ENCODE results near the gene PRSS2.
"Not testable (repeated sequence)": the region's sequence is repeated elsewhere in the genome, so short reads cannot be mapped to it uniquely, and the experiment has no call there.

The PRSS2 gene

DNA sequence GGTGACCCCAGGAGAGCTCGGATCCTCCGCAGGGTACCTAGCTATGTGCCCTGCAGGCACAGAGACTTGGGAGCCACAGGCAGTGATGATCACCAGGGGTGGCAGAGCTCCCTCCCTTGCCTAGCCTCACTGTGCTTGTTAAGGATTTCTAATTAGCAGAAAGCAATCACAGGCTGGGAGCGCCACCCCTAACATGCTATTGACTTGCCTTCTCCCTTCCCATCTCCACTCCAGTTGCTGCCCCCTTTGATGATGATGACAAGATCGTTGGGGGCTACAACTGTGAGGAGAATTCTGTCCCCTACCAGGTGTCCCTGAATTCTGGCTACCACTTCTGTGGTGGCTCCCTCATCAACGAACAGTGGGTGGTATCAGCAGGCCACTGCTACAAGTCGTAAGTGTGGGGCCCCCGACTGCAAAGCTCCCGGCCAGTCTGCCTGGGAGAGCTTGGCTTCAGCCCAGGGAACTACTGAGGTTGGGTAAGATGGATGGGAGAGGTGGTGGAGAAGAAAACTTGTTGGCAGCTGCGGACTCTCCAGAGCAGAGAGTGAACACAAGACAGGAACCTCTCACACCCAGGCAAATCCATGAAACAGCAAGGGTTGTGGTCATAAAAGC, 20.3 kb upstream of the PRSS2 start:
- Histone ChIP-seq H3K27ac (no peak overlapping the region), H3K27me3 (replicated peaks) (peaks cover 4% of the 10 kb centered on the region), H3K4me3 (ENCODE audit: low read depth, low read length) (no peak overlapping the region), H3K36me3 (replicated peaks) (no peaks in the 10 kb centered on the region)
- in situ Hi-C loops (cut with HindIII; ENCODE audit: low pct_ligation_motif_present, low sequenced_read_pairs), result no loop called here
- TF ChIP-seq, protein P1, sequence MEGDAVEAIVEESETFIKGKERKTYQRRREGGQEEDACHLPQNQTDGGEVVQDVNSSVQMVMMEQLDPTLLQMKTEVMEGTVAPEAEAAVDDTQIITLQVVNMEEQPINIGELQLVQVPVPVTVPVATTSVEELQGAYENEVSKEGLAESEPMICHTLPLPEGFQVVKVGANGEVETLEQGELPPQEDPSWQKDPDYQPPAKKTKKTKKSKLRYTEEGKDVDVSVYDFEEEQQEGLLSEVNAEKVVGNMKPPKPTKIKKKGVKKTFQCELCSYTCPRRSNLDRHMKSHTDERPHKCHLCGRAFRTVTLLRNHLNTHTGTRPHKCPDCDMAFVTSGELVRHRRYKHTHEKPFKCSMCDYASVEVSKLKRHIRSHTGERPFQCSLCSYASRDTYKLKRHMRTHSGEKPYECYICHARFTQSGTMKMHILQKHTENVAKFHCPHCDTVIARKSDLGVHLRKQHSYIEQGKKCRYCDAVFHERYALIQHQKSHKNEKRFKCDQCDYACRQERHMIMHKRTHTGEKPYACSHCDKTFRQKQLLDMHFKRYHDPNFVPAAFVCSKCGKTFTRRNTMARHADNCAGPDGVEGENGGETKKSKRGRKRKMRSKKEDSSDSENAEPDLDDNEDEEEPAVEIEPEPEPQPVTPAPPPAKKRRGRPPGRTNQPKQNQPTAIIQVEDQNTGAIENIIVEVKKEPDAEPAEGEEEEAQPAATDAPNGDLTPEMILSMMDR (IDR thresholded peaks at IDR 0.05; ENCODE audit: low read depth, low read length, missing control alignments), result no peak
- DNase-seq, result no peak

DNA sequence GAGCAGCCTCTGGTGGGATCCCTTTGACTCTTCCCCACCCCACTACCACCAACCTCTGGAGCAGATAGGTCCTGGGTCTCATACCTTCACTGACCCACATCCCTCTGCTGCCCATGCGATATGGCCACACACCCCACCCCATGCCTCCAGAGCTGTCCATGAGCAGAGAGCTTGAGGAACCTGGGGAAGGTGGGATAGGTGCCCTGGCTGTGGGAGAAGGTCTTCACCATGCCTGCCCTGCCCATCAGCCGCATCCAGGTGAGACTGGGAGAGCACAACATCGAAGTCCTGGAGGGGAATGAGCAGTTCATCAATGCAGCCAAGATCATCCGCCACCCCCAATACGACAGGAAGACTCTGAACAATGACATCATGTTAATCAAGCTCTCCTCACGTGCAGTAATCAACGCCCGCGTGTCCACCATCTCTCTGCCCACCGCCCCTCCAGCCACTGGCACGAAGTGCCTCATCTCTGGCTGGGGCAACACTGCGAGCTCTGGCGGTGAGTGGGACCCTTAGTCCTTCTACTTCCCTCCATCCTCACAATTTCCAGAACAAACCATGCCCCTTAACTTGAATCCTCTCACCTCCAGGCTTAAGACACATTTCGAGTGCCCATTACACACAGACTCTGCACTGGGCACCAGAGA, 19.1 kb upstream of the PRSS2 start:
- in situ Hi-C loops (cut with HindIII; ENCODE audit: low pct_ligation_motif_present, low sequenced_read_pairs); H3K36me3 ChIP-seq (replicated peaks); H3K27ac ChIP-seq; DNase-seq; H3K4me3 ChIP-seq (ENCODE audit: low read depth, low read length); H3K27me3 ChIP-seq (replicated peaks): not testable (repeated sequence)

DNA sequence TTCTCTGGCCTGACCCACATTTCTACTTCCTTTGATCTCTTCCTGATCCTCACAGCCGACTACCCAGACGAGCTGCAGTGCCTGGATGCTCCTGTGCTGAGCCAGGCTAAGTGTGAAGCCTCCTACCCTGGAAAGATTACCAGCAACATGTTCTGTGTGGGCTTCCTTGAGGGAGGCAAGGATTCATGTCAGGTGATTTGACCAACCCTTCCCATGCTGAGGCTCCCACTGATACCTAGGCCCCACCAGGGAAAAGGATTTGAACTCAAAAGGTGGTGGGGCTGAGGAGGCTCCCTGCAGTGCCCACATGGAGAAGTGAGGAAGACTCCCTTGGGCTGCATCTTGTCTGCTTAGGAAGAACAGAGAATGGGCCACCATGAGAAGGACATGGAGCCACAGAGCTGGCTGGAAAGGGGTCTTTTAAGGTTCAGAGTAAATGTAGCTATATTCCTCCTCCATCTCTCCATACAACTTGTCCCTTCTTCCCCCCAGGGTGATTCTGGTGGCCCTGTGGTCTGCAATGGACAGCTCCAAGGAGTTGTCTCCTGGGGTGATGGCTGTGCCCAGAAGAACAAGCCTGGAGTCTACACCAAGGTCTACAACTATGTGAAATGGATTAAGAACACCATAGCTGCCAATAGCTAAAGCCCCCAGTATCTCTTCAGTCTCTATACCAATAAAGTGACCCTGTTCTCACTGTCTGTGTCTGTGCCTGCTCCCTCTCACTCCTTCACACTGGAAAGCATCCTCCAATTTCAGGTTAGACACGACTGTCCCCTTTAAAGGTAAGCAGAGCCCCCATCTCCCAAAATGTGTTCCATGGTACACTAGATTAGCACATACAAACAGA, 18.2 kb upstream of the PRSS2 start:
- Histone ChIP-seq H3K27ac (no peak overlapping the region), H3K27me3 (replicated peaks) (peaks cover 4% of the 10 kb centered on the region), H3K4me3 (ENCODE audit: low read depth, low read length) (no peak overlapping the region), H3K36me3 (replicated peaks) (no peaks in the 10 kb centered on the region)
- no peak for DNase-seq
- TF ChIP-seq, protein P1 (IDR thresholded peaks at IDR 0.05; ENCODE audit: low read depth, low read length, missing control alignments), result no peak
- in situ Hi-C loops (cut with HindIII; ENCODE audit: low pct_ligation_motif_present, low sequenced_read_pairs), result no loop called here

DNA sequence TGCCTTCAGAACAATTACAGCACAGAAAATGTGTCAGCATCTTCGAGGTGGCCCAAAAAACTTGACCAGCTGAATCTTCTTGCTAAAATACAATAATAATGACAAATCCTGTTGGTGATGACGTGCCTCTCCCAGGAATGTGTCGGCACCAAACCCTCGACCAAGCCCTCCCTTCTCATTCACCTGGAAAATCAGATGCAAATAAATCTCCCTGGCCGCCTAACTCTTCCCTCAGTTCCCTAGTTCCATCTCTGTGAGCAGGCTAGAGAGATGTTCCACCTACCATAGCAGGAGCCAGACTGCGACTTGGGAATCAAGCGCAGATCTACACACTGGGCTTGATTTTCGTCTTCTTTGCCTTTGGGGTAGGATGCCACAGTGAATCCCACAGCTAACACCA, 17.4 kb upstream of the PRSS2 start:
- Histone ChIP-seq H3K36me3 (replicated peaks) (no peaks in the 10 kb centered on the region), H3K27me3 (replicated peaks) (peaks cover 3% of the 10 kb centered on the region), H3K4me3 (ENCODE audit: low read depth, low read length) (no peak overlapping the region), H3K27ac (no peak overlapping the region)
- DNase-seq, result no peak
- in situ Hi-C loops (cut with HindIII; ENCODE audit: low pct_ligation_motif_present, low sequenced_read_pairs), result no loop called here
- TF ChIP-seq, protein P1 (IDR thresholded peaks at IDR 0.05; ENCODE audit: low read depth, low read length, missing control alignments), result no peak

DNA sequence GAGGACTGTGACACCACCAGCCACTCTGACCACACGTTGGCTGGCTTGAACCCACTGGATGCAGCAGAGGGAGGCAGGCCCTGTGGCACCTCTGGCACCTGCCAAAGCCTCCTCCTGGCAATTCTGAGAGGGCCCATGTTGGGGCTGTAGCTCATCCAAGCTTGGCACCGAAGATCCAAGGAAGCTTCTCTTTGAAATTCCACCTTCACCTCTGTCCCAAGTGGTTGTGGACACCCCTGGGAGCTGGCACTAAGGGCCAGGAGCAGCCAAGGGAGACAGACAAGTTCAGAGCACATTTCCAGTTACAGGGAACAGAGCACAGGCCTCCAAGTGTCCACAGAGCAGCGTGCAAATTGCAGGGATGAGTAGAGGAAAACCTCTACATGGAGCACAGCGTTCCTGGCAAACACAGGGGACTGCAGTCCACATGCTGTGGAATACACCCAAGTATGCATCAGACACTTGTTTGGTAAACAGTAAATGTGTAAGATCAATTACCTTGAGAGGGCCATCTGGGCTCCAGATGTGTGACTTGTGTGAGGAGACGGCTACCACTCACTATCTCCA, 16.8 kb upstream of the PRSS2 start:
- H3K27ac ChIP-seq; H3K27me3 ChIP-seq (replicated peaks); H3K36me3 ChIP-seq (replicated peaks); DNase-seq; H3K4me3 ChIP-seq (ENCODE audit: low read depth, low read length); in situ Hi-C loops (cut with HindIII; ENCODE audit: low pct_ligation_motif_present, low sequenced_read_pairs): not testable (repeated sequence)

DNA sequence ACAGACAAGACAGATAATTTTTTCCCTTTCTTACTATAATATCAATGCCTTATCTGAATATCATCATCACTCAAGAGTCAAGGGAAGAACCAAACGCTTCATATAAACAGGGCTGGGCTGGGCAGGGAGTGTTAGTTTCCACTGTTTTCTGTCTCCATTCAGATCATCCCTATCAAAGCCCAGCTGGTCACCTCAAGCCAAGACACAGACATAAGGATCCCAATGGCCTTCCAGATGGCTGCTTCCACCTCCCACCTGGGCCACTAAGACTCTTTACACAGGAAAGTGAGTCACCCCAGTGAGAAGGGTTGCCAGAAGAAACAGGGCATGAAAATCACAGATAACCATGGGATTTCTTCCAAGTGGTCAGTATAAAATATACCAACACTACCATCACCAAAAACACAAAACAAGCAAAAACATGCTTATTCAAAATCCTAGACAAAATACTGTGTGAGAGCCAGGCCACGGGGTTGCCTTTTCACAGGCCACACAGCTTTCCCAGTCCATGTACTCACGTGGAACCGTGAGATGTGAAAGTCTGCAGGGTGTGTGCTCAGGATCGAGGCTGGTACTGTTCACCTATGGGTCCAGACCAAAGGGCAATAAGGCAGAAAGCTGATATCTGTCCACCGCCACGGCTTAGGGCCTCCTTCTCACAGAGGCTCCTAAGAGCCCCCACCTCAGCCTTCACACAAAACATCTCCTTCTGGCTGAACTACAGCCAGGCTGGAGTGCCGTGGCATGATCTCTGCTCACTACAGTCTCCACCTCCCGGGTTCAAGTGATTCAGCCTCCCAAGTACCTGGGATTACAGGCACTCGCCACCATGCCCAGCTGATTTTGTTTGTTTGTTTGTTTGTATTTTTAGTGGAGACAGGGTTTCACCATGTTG, 15.8 kb upstream of the PRSS2 start:
- Histone ChIP-seq H3K36me3 (replicated peaks) (no peaks in the 10 kb centered on the region), H3K27me3 (replicated peaks) (peaks cover 2% of the 10 kb centered on the region), H3K4me3 (ENCODE audit: low read depth, low read length) (no peak overlapping the region), H3K27ac (no peak overlapping the region)
- no peak for DNase-seq
- in situ Hi-C loops (cut with HindIII; ENCODE audit: low pct_ligation_motif_present, low sequenced_read_pairs), result no loop called here
- TF ChIP-seq, protein P1 (IDR thresholded peaks at IDR 0.05; ENCODE audit: low read depth, low read length, missing control alignments), result no peak

DNA sequence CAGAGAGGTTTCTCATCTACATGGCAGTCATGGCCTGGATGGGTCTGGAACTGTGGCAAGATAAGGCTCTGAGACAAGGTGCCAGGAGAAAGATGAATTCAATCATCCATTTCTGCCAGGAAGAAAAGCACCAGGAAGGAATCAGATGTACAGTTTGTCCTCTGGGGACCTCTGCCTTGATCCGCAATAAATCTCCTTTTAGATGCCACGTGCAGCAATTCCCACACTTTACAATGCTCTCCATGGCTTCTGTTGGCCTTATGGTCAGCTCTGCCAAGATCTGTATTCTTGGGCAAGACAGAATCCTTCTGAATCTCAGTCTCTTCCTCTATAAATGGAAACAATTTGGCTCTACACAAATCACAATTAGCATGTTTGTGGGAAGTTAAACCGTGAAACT, 12.5 kb upstream of the PRSS2 start:
- H3K36me3 ChIP-seq (replicated peaks); DNase-seq; H3K27me3 ChIP-seq (replicated peaks); in situ Hi-C loops (cut with HindIII; ENCODE audit: low pct_ligation_motif_present, low sequenced_read_pairs); H3K4me3 ChIP-seq (ENCODE audit: low read depth, low read length); H3K27ac ChIP-seq: not testable (repeated sequence)

Measured in brain microvascular endothelial cell (primary cell).